T-helper 22 cell (primary cell): ENCODE measurements around the gene FOLR1.

Source experiments
- DNase-seq: peaks from one replicate; pipeline ENCODE4 v3.0.0-alpha.2; 2020; ENCODE audit warnings: low read depth

FOLR1 gene

GRCh38 chr11:72223615-72224563 lies 31.9 kb downstream of the FOLR1 start:
- DNase-seq: peak; percentile 39

GRCh38 chr11:72224564-72225410 lies 32.8 kb downstream of the FOLR1 start, which contains the start of gene INPPL1:
Gene INPPL1 (plus strand): TSS chr11:72224767. CDS start chr11:72224985, 218 bp downstream.
- no peak for DNase-seq

GRCh38 chr11:72225411-72225951 lies 33.5 kb downstream of the FOLR1 start:
- DNase-seq: no peak

GRCh38 chr11:72226701-72227100 lies 34.8 kb downstream of the FOLR1 start:
- no peak for DNase-seq

DNA sequence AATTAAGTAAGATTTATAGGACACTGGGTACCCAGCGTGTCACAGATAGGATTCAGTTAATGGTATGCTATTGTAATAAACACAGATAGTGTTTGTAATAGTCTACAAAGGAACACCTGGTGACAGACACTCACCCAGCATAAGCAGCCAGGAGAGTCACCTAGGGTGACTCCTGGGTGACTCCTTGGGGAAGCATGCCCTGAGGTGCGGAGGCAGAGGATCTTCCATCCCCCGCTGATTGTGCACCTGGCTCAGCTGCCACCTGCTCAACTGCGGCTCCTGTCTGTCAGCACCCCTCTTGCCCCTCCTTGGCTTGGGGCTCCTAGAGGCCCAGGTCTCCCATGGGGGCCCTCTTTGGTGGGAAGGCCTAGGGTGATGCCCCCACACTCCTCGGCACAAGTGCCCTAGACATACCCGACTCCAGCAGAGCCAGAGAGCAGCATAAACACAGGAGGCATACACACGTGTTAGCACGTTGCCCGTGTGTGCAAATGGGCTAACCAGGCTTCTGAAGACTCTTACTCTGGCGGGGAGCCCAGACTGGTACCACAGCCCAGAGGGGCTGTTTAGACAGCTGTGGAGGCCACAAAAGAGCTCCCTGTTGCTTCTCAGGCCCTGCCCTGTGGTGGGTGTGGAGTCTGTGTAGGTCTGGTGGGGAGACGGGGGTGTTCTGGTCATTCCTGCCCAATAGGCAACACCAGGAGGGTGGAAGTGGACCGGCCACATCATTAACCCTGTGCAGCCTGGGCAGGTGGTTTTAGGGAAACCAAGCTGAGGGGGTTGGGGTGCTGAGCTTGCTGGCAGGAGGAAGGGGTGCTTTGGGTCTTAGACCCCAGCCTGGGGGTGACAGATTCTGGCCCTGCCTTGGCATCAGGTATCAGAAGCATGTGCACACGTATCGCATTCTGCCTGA lies 35.6 kb downstream of the FOLR1 start:
- no peak for DNase-seq

DNA sequence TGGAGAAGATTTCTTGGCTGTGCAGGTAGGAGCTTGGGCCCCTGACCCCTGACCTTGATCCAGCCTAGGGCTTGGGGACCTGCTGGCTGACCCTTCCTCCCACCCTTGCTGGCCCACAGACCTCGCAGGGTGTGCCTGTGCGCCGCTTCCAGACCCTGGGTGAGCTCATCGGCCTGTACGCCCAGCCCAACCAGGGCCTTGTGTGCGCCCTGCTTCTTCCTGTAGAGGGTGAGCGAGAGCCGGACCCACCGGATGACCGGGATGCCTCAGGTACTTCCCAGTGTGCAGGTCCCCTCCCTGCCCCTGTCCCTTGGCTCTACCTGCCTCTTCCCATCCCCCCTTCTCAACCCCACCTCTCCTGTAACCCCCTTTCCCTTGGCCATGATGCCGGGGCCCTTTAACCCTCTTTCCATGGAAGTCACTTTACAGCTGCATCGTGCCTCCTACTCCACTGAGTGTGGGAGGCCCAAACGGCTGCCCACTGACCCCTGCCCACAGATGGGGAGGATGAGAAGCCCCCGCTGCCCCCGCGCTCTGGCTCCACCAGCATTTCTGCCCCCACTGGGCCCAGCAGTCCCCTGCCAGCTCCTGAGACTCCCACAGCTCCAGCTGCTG lies 36.4 kb downstream of the FOLR1 start:
- no peak for DNase-seq

GRCh38 chr11:72228844-72229231 lies 36.9 kb downstream of the FOLR1 start:
- DNase-seq: no peak

DNA sequence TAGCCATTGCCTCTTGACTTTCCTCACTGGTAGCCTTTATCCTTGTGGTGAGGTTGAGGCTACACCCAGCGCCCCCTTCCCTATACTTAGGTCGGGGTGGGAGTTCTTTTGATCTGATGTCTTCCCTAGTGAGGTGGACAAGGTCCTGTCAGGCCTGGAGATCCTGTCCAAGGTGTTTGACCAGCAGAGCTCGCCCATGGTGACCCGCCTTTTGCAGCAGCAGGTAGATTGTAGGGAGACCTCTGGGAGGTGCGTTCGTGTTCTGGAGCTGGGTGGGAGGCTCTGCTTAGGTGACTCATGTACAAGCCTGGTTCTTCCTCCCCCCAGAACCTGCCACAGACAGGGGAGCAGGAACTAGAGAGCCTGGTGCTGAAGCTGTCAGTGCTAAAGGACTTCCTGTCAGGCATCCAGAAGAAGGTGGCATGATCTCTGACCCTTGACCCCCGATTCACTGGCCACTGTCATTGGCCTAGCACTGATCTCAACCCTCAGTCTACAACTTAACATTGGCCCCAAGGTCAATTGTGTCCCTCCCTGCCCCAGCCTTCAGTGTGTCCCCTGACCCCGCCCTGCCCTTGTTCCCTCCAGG lies 37.5 kb downstream of the FOLR1 start:
- no peak for DNase-seq

GRCh38 chr11:72229925-72230763 lies 38.2 kb downstream of the FOLR1 start:
- no peak for DNase-seq

- no peak for DNase-seq
Measured at GRCh38 chr11:72230764-72231365, 38.9 kb downstream of the FOLR1 start.

DNA sequence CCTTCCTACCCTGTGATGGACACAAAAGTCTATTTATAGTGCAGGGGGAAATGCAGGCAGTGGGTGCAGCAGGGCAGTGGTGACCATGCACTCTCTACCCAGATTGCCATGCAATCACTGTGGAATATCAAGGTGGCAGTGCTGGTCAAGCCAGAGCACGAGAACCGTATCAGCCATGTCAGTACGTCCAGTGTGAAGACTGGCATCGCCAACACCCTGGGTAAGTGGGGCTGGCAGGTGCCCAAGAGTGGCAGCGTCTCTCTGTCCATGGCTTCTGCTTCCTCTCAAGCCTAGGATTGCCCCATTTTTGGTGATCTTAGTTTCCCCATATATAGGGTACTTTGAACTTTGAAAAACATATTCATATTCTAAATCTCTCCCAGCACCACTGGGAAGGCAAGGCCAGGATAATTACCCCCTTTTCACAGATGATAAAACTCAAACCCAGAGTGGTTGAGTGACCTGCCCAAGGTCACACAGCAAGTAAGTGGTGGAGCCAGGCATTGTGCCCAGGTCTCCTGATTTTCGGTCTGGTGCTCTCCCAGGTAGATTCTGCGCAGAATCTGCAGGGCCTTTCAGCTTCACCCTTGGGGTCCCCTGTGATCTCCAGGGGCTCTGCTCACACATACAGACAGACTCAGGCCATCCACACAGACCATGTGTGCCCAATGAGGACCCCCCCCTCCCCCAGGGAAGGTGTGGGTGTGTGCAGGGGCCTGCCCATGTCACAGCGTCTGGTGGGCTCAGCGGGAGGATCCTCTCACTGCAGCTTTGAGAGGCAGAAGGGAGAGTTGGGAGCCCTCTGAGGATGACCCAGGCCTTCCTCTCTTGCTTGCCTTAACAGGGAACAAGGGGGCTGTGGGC lies 39.7 kb downstream of the FOLR1 start:
- DNase-seq: no peak

DNA sequence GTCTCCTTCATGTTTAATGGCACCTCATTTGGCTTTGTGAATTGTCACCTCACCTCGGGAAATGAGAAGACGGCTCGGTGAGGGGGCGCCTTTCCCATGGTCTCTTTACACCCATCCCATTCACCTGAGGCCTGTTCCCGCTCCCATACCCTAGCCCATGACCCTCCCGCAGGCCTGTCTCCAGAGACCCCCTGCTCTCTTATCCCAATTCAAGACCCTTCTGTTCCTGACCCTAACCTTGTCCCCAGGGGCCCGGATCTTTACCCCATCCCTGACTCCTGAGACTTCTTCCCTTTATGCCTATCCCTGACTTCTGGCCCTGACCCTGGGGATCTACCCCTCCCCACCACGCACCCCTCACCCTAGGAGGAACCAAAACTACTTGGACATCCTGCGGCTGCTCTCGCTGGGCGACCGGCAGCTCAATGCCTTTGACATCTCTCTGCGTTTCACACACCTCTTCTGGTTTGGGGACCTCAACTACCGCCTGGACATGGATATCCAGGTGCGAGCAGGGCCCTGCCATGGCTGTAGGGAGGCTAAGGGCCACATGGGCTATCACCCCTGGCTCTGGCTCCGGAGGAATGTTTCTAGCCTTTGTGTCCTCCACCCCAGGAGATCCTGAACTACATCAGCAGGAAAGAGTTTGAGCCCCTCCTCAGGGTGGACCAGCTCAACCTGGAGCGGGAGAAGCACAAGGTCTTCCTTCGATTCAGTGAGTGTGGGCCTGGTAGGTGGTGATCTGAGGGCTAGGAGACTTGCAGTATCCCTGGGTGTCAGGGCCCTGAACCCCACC lies 40.5 kb downstream of the FOLR1 start:
- no peak for DNase-seq

DNA sequence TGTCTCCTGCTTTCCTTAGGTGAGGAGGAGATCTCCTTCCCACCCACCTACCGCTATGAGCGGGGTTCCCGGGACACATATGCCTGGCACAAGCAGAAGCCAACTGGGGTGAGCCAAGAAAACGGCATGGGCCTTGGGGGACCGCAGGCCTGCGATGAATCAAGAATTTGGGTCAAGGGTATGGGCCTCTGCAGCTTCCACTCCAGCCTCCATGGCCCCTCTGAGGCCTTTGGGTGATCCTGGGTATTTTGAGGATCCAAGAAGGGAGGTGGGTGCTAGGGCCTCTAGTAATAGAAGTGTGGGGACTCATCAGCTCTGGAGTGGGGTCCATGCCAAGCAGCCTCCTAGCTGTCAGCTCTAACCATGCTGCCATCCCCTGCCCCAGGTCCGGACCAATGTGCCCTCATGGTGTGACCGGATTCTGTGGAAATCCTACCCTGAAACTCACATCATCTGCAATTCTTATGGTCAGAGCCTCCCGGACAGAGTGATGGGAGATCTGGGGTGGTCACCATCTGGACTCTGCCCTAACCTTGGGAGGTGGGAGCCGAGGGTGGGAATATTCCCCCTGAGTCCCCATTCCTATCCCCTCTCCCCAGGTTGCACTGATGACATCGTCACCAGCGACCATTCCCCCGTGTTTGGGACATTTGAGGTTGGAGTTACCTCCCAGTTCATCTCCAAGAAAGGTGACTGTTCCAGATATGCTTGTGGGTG lies 41.3 kb downstream of the FOLR1 start:
- DNase-seq: no peak

- DNase-seq: no peak
Measured at GRCh38 chr11:72233773-72234513, 42.0 kb downstream of the FOLR1 start.

- no peak for DNase-seq
Measured at GRCh38 chr11:72234514-72234830, 42.5 kb downstream of the FOLR1 start.

GRCh38 chr11:72234920-72235319 lies 43.0 kb downstream of the FOLR1 start:
- DNase-seq: no peak
